Fibroblast of lung (primary cell): ENCODE measurements around the gene FREM1. TPM values are rescaled to one million over a fixed set of nuclear protein-coding genes. Genes with fewer than 3 reads are reported as not detected.

Experiments
- DNase-seq, 2 donors: peaks; one replicate each; pipeline versions ENCODE4 v3.0.0 to v3.0.0-alpha.2; 2010; ENCODE audit warnings: low read depth in 2 of 2
- H2AFZ ChIP-seq: 2 replicates; pipeline ENCODE4 v1.5.1; 2012; ENCODE audit warnings: low read length, control low read depth, inconsistent platforms
- H3K27ac ChIP-seq: 2 replicates; pipeline ENCODE4 v1.5.1; 2011; ENCODE audit warnings: low read length, control low read depth; ENCODE audit not compliant: insufficient read depth
- H3K27me3 ChIP-seq: 2 replicates; pipeline ENCODE4 v1.5.1; 2011; ENCODE audit warnings: mild to moderate bottlenecking, low read length; ENCODE audit not compliant: control insufficient read depth, insufficient read depth
- H3K36me3 ChIP-seq: 2 replicates; pipeline ENCODE4 v1.5.1; 2011; ENCODE audit warnings: low read length; ENCODE audit not compliant: control insufficient read depth, insufficient read depth
- H3K4me1 ChIP-seq: 2 replicates; pipeline ENCODE4 v1.5.1; 2011; ENCODE audit warnings: low read length; ENCODE audit not compliant: control insufficient read depth, insufficient read depth; ENCODE audit errors: extremely low read depth
- H3K4me2 ChIP-seq: 2 replicates; pipeline ENCODE4 v1.5.1; 2011; ENCODE audit warnings: low read length, control low read depth; ENCODE audit not compliant: insufficient read depth; ENCODE audit errors: extremely low read depth
- H3K4me3 ChIP-seq, 4 experiments: fragments of 200-600 bp in 1 of 4; sonication (generic) in 1 of 4; replicated peaks in 1 of 4; 2 replicates each; pipeline ENCODE4 v1.5.1; 2011 to 2016; ENCODE audit warnings: low read length in 4 of 4, low read depth in 3 of 4, mild to moderate bottlenecking in 3 of 4, control low read depth in 2 of 4, inconsistent platforms in 1 of 4, mixed read lengths in 1 of 4; ENCODE audit not compliant: insufficient read depth in 1 of 4; ENCODE audit errors: control extremely low read depth in 1 of 4
- H3K79me2 ChIP-seq: 2 replicates; pipeline ENCODE4 v1.5.1; 2012; ENCODE audit warnings: mild to moderate bottlenecking, low read length, inconsistent platforms; ENCODE audit not compliant: control insufficient read depth, insufficient read depth
- H3K9ac ChIP-seq: 2 replicates; pipeline ENCODE4 v1.5.1; 2011; ENCODE audit warnings: mild to moderate bottlenecking, low read length, control low read depth; ENCODE audit not compliant: insufficient read depth
- H3K9me3 ChIP-seq: 2 replicates; pipeline ENCODE4 v1.5.1; 2012; ENCODE audit warnings: low read depth, low read length; ENCODE audit not compliant: control insufficient read depth, insufficient read depth
- H4K20me1 ChIP-seq: 2 replicates; pipeline ENCODE4 v1.5.1; 2011; ENCODE audit warnings: low read length; ENCODE audit not compliant: control insufficient read depth, insufficient read depth; ENCODE audit errors: extremely low read depth
- EZH2 ChIP-seq: IDR thresholded peaks from 2 replicates; pipeline ENCODE4 v1.5.1; 2012; ENCODE audit warnings: low read length, control low read depth, mild to moderate bottlenecking; ENCODE audit errors: missing control alignments
- polyA plus RNA-seq, 2 donors: library from polyadenylated mRNA; depleted of rRNA in 1 of 2; stranded (reverse) in 1 of 2; unstranded in 1 of 2; fragments of >200 nt; gene quantifications; 2 replicates each; pipeline ENCODE4 v1.2.1, GENCODE V29; 2011 to 2012; ENCODE audit warnings: missing spikeins in 1 of 2
- total RNA-seq: library from RNA; depleted of rRNA; stranded (reverse); fragments of >200 nt; gene quantifications from 2 replicates; pipeline ENCODE4 v1.2.1, GENCODE V29; 2014
- TF ChIP-seq, protein P1 (sequence below), 2 donors: IDR thresholded peaks in 1 of 2; conservative IDR thresholded peaks in 1 of 2; 1 replicate in 1 of 2; 2 replicates in 1 of 2; pipeline ENCODE4 v1.5.1; 2011 to 2012; ENCODE audit warnings: low read length in 2 of 2, control low read depth in 1 of 2, inconsistent platforms in 1 of 2, low read depth in 1 of 2, mild to moderate bottlenecking in 1 of 2

Gene FREM1
- total and polyA plus RNA-seq, 2 donors (not counting 1 experiment from before 2014, with no cell fraction given) = under 0.01 to 0.01 TPM

DNA sequence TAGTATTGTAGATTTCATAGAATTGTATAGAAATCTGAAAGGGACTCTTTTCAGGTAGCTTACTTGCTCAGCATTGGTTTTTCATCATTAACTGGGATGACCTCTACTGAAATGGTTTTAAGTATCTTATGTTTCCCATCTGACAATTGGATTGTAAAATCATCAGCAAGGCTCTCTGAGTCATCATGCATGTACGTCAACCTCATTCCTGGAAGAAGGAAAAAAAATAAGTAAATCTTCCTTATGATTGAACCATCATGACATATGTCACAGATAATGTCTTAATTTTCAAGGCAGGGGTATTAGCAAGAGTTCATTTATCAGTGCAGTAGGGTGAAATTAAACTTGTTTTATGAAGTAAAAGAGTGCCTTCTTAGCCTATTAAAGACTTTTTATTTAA, 112.8 kb downstream of the FREM1 start:
- Histone ChIP-seq H3K9ac (no peak overlapping the region), H3K79me2 (no peaks in the 10 kb centered on the region), H2AFZ (no peak overlapping the region), H3K27me3 (no peaks in the 10 kb centered on the region), H3K36me3 (no peaks in the 10 kb centered on the region), H4K20me1 (no peaks in the 10 kb centered on the region), H3K27ac (no peak overlapping the region), H3K4me3 (no peak overlapping the region), H3K4me1 (no peaks in the 10 kb centered on the region), H3K4me2 (no peak overlapping the region), H3K9me3 (no peaks in the 10 kb centered on the region)
- no peak for TF ChIP-seq EZH2
- TF ChIP-seq, protein P1, sequence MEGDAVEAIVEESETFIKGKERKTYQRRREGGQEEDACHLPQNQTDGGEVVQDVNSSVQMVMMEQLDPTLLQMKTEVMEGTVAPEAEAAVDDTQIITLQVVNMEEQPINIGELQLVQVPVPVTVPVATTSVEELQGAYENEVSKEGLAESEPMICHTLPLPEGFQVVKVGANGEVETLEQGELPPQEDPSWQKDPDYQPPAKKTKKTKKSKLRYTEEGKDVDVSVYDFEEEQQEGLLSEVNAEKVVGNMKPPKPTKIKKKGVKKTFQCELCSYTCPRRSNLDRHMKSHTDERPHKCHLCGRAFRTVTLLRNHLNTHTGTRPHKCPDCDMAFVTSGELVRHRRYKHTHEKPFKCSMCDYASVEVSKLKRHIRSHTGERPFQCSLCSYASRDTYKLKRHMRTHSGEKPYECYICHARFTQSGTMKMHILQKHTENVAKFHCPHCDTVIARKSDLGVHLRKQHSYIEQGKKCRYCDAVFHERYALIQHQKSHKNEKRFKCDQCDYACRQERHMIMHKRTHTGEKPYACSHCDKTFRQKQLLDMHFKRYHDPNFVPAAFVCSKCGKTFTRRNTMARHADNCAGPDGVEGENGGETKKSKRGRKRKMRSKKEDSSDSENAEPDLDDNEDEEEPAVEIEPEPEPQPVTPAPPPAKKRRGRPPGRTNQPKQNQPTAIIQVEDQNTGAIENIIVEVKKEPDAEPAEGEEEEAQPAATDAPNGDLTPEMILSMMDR (conservative IDR thresholded peaks at IDR 0.05 in 1 of 2, IDR thresholded peaks at IDR 0.05 in 1 of 2; ENCODE audit: low read depth in 1 of 2, low read length in 2 of 2) = no peak
- peak; percentile 6 to 30 for DNase-seq

DNA sequence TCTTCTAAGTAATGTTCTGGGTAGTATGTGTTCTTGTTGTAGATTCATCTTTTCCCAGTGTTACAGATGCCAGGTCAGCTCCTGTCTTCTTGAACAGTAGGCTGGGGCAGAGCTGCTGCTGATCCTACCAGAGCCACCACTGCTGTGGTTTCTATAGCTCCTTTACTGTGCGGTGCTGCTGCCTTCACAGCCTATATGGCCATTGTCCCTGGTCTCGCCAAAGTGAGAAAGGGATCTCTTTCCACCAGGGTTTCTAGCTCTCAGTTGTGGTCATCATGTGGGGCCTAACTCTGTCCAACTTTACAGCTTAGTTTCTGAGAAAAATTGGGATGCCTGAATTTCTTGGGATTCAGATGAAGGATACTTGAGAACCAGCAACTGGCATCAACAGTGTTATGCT, 116.8 kb downstream of the FREM1 start:
- H3K27me3 ChIP-seq = no peaks in the 10 kb centered on the region
- TF ChIP-seq EZH2 = no peak
- H4K20me1 ChIP-seq = no peaks in the 10 kb centered on the region
- no peak overlapping the region for H2AFZ ChIP-seq
- H3K36me3 ChIP-seq = no peaks in the 10 kb centered on the region
- no peak for DNase-seq
- no peak overlapping the region for H3K27ac ChIP-seq
- no peak overlapping the region for H3K9ac ChIP-seq
- H3K79me2 ChIP-seq = no peaks in the 10 kb centered on the region
- no peak overlapping the region for H3K4me3 ChIP-seq
- H3K9me3 ChIP-seq = no peaks in the 10 kb centered on the region
- H3K4me1 ChIP-seq = no peaks in the 10 kb centered on the region
- H3K4me2 ChIP-seq = no peak overlapping the region

DNA sequence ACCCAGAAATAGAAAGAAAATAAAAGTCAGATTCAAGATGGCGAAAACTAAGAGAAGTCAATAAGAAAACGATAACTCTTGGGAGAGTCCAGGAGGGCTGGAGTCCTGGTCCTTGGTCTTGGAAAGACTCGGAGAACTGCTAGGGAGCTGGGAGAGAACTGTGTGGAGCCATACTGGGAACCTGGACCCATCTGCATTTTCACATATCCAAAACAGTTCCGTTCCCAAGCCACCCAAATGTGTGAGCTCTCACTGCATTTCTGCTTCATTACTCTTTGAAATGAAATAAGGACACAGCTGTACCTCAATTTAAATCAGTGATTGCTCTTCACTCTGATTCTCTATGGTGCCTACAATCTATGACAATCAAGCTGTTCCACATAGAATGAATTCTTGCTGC, 119.6 kb downstream of the FREM1 start:
- no peak overlapping the region for H3K27ac ChIP-seq
- TF ChIP-seq, protein P1 (conservative IDR thresholded peaks at IDR 0.05 in 1 of 2, IDR thresholded peaks at IDR 0.05 in 1 of 2; ENCODE audit: low read depth in 1 of 2, low read length in 2 of 2) = no peak
- TF ChIP-seq EZH2 = no peak
- H3K9ac ChIP-seq = no peak overlapping the region
- H3K36me3 ChIP-seq = no peaks in the 10 kb centered on the region
- H3K79me2 ChIP-seq = no peaks in the 10 kb centered on the region
- no peaks in the 10 kb centered on the region for H3K4me1 ChIP-seq
- no peaks in the 10 kb centered on the region for H3K9me3 ChIP-seq
- no peak overlapping the region for H2AFZ ChIP-seq
- no peak overlapping the region for H3K4me2 ChIP-seq
- H3K27me3 ChIP-seq = no peaks in the 10 kb centered on the region
- DNase-seq = no peak
- H4K20me1 ChIP-seq = no peaks in the 10 kb centered on the region
- no peak overlapping the region for H3K4me3 ChIP-seq
